ENCODE measurements around the gene COX6A1.

DNA sequence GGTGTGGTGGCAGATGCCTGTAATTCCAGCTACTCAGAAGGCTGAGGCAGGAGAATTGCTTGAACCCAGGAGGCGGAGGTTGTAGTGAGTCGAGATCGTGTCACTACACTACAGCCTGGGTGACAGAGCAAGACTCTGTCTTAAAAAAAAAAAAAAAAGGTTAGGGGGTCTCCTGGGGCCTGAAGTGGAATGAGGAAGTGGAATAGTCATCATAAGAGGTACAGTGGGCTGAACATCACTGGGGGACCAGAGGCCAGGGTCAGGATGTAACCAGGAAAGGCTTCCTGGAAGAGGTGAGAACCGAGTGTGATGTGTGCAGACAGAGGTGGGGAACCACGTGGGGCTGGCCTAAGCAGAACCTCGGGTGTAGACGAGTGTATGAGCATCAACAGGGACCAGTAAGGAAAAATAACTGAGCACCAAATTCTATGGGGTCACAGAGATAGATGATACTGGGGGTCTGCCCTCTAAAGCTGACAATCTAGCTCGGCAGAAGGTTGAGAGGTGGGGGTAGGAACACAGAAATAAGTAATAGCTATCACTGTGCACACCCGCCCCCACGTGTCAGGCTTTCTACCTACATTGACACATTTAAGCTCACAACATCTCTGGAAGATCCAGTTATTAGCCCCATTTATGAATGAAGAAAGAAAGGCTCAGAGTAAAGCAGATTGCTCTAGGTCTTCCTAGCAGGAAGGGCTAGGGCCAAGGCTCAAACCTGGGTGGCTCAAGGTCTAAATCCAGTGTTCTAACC lies 5.0 kb upstream of the COX6A1 start:
- TF ChIP-seq, protein P1, sequence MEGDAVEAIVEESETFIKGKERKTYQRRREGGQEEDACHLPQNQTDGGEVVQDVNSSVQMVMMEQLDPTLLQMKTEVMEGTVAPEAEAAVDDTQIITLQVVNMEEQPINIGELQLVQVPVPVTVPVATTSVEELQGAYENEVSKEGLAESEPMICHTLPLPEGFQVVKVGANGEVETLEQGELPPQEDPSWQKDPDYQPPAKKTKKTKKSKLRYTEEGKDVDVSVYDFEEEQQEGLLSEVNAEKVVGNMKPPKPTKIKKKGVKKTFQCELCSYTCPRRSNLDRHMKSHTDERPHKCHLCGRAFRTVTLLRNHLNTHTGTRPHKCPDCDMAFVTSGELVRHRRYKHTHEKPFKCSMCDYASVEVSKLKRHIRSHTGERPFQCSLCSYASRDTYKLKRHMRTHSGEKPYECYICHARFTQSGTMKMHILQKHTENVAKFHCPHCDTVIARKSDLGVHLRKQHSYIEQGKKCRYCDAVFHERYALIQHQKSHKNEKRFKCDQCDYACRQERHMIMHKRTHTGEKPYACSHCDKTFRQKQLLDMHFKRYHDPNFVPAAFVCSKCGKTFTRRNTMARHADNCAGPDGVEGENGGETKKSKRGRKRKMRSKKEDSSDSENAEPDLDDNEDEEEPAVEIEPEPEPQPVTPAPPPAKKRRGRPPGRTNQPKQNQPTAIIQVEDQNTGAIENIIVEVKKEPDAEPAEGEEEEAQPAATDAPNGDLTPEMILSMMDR (IDR thresholded peaks at IDR 0.05; ENCODE audit: insufficient read depth, low read length, poor library complexity, severe bottlenecking), result no peak
- TF ChIP-seq EZH2phosphoT487 (conservative IDR thresholded peaks at IDR 0.05; ENCODE audit: low read length), result no peak

All from SU-DHL-6 (cell line).